DLD1 (cell line): Measurements from ENCODE around the gene HYKK.
"Not testable (repeated sequence)": the region's sequence is repeated elsewhere in the genome, so short reads cannot be mapped to it uniquely, and the experiment has no call there.

Experiments used
- in situ Hi-C: cut with HindIII; loops from 2 replicates; pipeline ENCODE4 v1.10.0; 2017; ENCODE audit warnings: low sequenced_read_pairs

HYKK gene

DNA sequence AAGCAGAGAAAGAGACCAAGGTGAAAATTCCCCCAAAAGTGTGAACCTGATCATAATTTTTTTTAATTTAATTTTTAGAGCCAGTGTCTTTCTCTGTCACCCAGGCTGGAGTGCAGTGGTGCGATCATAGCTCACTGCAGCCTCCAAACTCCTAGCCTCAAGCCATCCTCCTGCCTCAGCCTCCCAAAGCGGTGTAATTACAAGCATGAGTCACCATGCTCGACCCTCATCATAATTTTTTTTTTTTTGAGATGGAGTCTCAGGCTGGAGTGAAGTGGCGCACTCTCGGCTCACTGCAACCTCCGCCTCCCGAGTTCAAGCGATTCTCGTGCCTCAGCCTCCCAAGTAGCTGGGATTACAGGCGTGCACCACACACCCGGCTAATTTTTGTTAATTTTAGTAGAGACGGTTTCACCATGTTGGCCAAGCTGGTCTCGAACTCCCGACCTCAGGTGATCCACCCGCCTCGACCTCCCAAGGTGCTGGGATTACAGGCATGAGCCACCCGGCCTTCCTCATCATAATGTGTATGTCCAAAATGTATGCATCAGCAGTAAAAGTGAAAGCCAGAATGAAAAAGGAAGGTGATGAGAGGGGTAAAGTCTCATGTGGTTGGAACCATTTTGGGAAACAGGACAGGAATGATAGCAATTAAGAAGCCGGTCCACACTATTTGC lies 32.2 kb downstream of the HYKK start:
- in situ Hi-C loops = loop anchor here (10.0 kb wide), 1 partner anchor 65 kb away; no protein-coding TSS in a partner anchor

DNA sequence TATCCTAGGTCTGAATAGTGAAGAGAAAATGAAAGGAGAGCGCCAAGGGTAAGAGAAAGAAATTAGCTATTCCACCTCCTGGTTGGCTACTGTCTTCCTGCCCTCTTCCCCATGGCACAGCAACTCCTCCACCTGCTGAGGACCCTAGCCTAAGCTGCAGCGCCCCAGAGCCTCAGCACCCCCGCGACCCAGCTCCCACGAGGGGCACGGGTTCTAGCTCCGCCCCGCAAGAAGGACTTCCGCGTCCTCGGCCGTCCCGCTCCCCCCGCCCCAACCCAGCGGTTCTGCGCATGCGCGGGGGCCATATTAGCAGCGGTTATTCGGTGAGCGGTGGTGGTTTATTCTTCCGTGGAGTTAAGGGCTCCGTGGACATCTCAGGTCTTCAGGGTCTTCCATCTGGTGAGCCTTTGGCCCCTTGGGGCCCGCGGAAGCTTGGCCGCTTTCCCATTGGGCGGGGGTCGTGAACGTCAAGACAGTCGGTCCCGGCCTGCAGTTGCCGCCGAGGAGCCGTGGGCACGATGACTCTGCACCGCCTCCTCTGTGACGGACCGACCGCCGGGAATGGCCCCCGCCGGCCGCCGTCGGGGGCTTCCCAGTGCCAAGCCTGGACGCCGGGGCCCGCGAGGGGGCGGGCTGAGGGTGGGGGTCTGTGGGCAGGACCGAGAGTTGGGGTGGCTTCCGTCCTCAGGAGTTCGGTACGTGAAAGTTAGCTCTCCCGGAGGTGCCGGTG lies 32.9 kb downstream of the HYKK start, which contains the start of gene PSMA4:
Gene PSMA4 (plus strand): TSS at position 304 of the 730 bp plus-strand sequence. CDS start 1,484 bp downstream, outside the sequence.
- in situ Hi-C loops = loop anchor here (10.0 kb wide), 1 partner anchor 64 kb away; no protein-coding TSS in a partner anchor

DNA sequence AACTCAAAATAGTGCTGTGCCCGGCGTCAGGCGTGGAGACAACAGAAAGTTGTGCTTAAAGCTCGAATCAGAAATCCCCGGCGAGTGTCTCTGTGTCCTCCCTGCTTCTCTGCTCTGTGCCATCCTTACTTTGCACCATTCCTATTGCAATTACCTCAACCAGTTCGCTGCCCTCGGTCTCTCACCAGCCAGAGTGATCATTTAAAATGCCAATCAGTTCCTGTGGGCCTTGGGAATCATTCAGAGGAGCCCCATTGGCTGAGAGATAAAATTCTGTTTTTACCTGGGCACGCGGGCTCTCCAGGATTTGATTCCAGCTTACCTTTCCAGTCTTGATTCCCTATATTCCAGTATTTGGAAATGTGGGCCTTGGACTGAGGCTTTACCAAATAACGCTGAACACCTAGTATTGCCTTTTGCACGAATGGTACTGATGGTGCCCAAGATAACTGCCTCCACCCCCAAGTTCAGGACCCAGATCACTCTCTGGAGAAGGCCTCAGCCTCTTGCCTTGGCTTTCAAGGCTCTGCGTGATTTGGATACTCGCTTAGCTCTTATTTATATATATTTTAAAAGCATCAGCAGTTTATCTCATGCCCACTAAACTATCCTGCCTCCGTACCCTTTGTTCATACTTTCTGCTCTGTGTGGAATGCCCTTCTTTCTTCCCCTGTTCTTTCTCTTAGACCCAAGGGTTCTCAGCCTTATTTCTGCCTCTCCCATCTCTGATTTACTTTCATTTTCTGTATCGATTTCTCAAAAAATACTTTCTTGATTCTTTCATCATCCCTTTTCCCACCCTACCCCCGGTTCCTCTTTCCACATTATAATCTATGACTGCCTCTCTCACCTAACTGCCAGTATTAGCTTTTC lies 33.7 kb downstream of the HYKK start:
- in situ Hi-C loops = loop anchor here (10.0 kb wide), 1 partner anchor 64 kb away; no protein-coding TSS in a partner anchor

DNA sequence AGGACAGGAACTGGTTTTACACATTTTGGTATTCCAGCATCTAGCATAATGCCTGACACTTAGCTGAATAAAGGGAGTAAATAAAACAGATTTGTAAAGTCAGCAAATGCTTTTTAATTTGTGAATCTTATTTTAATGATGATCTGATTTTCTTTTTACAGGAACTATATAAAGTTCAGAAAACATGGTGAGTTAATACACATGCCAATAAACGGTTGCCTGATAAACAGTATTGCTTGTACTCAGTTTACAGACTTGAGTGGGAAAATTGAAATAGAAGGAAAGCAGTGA lies 34.3 kb downstream of the HYKK start:
- in situ Hi-C loops = loop anchor here (10.0 kb wide), 1 partner anchor 63 kb away; no protein-coding TSS in a partner anchor

DNA sequence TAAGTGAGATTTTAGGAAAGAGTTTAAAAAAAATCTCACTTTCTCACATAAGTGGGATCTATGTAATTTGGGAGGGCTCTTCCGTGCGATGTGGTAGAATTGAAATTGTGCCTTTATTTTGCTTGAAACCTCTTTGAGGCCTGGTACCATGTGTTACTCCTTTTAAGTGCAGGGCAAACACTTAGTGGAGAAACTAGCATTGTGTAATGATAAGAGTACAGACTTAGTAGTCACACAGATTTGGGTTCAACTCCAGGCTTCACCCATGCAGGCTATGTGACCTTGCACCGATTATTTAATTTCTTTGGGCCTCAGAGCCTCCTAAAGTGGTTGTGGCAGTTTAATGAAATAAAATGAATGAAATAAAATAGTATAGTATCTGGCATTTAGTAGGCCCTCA lies 35.3 kb downstream of the HYKK start:
- in situ Hi-C loops = loop anchor here (10.0 kb wide), 1 partner anchor 62 kb away; no protein-coding TSS in a partner anchor

DNA sequence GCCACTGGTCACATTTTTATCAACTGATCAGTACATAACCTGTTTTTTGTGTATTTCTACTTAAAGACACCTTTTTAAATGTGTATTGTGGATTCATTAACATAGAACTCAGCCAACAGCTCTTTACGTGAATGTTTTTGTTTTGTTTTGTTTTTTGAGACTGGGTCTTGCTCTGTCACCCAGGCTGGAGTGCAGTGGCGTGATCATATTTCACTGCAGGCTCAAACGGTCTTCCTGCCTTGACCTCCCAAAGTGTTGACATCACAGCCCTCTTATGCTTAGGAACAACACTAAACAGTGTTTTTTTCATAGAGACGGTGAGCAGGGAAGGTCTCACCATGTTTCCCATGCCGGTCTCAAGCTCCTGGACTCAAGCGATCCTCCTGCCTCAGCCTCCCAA lies 42.8 kb downstream of the HYKK start:
- in situ Hi-C loops = no loop called here

DNA sequence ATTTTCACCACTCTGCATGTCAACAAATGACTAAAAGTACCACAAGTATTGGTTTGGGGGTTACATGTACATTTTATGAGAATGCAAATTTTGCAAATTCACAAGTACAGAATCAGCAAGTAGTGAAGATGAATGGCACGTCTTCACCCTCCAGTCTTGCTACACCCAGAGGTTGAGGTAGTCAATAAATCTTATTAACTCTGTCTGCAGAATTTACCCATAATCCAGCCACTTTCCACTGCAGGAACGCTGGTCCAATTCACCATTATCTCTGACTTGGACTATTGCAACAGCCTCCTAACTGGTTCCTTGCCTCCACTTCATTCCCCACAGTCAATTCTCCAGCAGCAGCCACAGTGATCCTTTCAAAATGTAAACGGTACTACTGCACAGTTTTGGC lies 43.4 kb downstream of the HYKK start:
- in situ Hi-C loops = no loop called here

DNA sequence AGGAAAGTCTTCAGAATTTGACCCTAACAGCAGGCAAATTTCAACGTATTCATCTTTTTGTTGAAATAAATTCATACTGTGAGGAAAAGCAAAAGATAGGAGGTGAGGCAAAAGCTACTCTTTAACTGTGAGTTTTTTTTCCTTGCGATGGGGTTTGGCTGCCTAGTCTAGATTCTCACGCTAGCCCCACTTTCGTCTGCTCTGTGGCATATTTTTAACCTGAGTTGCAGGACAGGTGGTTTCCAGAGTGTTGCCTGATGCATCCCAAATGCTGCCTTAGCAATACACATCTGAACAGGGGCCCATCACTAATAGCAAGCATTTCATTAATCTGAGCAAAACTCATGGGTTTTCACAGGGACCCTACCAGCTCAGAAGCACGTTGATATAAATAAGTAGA lies 44.5 kb downstream of the HYKK start:
- in situ Hi-C loops = no loop called here

DNA sequence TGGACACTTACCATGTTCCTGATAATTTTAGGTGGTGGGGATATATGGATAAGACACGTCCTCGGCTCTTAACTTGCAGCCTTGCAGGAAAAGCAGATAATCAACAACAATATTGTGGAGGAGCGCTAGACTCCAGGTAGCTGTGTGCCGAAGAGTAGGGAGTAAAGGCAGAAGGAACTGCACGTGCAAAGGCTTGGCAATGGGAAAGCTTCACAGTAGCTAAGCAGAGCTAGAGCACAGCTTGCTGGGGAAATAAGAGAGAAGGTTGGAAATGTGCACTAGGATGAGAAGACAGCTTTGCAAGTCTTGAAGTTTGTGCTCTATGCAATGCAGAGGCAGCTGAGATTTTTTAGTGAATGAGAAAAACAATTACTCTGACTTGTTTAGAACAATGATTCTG lies 45.2 kb downstream of the HYKK start:
- in situ Hi-C loops = no loop called here

DNA sequence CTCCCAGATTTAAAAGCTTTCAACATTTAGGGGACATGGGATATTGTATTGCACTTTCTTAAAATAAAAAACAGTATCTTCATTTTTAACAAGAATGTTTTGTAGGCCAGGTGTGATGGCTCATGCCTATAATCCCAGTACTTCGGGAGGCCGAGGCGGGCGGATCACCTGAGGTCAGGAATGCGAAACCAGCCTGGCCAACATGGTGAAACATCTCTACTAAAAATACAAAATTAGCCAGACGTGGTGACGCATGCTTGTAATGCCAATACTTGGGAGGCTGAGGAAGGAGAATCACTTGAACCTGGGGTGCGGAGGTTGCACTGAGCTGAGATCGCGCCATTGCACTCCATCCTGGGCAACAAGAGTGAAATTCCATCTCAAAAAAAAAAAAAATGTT lies 52.8 kb downstream of the HYKK start:
- in situ Hi-C loops = not testable (repeated sequence)

DNA sequence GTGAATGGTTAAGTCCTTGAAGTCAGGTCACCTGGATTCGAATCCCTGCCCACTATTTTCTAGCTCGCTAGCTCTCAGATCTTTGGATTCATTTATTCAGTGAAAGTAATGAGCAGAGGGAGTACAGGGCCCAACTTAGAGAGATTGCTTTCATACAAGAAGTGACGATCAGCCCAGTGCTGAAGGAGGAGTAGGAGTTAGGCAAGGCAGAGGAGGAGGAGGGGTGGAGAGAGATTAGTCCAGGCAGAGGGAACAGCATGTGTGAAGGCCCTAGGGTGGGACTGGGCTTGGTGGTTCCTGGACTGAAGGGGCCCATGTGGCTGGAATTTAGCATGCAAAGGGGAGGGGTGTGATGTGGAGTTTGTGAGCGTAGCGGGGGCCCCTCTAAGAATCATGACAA lies 54.1 kb downstream of the HYKK start:
- in situ Hi-C loops = no loop called here

DNA sequence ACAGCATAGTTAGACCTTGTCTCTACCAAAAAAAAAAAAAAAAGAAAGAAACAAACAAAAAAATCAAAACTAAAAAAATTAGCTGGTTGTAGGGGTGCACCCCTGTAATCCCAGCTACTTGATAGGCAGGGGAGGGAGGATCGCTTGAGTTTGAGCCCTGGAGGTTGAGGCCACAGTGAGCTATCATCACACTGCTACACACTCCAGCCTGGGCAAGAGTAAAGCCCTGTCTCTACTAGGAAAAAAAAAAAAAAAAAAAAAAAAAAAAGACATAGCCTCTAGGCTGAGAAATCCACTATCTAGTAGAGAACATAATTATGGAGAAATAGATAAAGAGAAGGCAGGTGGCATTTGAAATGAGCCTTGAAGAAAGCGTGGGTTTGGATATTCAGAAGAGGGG lies 55.7 kb downstream of the HYKK start:
- in situ Hi-C loops = no loop called here

DNA sequence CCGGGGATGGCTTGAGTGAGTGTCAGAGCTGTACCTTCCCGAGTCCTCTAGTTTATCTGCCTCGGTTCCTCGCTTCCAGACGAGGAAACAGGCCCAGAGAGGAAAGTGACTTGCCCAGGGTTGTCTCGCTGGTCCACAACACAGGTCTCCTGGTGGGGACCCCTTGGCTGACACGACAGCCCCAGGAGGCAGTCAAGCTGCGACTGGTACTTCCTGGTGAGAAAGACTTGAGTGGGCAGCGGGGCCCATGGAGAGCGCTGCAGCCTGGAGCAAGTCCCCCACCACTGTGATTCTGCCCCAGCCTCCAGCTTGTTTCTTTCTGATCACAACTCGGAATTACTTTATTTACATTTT lies 57.3 kb downstream of the HYKK start:
- in situ Hi-C loops = no loop called here

DNA sequence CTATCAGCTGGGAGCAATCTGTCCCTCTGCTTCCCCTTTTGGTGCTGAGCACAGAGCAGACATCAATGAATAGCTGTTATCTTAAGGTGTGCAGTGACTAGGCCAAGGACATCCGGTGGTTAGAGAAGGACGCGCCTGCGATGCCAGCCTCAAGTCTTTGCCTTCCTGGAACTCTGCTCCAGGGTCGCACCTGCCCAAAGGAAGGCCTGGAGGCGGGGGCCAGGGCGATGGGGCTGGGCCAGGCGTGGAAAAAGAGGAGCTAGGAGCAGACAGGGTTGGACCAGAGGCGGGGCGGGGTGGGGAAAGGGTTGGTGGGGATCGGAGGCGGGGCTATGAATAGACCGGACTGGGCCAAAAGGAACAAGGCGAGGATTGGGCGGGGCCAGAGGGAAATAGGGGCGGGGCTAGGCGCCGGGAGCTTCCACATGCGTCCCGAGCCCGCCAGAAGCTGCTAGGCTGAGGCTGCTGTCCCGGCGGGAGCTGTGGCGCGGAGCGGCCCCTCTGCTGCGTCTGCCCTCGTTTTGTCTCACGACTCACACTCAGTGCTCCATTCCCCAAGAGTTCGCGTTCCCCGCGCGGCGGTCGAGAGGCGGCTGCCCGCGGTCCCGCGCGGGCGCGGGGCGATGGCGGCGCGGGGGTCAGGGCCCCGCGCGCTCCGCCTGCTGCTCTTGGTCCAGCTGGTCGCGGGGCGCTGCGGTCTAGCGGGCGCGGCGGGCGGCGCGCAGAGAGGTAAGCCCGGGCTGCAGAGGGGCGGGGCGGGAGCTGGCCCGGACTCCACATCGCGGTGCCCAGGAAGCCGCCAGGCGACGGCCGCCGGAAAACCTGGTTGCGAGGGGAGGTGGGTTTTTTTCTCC lies 57.9 kb downstream of the HYKK start, which contains the start of gene CHRNA5:
Gene CHRNA5 (plus strand): TSS at position 424 of the 854 bp plus-strand sequence. CDS start 200 bp downstream, at position 624.
- in situ Hi-C loops = no loop called here

DNA sequence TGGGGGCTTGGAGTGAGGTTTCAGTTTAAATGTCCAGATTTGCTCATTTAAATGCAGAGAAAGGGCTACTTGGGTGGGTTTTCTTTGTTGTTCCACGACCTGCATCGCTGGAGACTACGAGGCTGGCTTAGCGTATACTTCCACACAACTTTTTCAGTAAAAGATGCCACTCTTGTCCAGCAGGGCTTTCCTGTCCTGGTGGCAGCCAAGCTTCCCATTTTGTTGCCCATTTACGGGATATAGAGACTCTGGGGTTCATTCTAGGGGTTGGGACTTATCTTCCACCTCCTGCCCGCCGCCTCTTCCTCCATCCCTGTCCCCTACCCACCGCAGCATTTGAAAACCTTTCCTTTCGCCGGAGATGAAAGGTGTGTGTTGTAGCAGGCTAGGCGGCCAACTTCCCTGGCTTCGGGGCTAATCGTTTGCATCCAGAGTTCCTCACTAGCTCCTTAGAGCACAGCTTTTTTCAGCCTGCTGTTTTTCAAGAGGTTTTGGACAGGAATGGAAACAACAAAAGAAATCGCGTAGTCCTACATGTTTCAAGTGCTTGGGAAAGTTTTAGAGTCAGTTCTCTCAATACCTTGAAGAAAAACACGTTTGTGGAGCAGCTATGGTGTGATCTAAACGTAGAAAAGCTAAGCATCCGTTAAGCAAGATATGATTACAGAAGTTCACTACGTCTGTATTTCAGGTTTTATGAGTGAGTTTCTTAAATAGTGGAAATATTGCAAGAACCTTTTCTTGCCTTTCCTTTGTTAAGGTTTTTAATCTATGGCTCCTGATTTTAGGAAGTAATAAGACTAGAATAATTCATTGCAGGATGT lies 58.8 kb downstream of the HYKK start:
- in situ Hi-C loops = no loop called here

DNA sequence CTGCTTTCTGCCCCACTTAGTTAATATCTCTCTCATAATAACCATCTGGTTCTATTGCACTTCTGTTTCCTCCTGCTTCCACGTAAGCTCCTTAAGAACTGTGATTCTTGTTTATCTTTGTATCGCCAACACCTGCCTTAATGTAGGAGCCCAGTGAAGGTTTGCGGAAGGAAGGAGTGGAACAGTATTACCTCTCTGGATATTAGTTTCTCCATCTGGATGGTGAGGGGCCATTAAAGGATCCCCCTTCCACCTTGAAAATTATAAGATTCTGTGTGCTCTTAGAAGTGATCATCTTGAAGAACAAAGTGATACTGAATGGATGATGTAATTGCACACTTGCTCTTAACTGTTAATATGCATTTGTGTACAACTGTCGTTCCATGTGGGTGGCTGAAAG lies 60.2 kb downstream of the HYKK start:
- in situ Hi-C loops = no loop called here

DNA sequence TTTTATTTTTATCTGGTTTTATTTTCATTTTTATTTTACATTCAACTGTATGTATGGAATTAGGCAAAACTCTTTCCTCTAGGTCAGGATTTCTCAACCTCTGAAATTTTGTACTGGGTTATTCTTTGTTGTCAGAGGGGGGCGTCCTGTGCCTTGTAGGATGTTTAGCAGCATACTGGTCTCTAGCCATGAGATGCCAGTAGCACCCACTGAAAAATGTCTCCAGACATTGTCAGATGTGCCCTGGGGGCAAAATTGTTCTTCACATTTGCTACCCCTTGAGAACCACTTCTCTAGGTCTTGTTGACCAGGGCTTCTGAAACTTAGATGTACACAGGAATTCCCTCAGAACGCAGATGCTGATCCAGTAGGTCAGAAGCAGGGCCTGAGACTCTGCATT lies 63.3 kb downstream of the HYKK start:
- in situ Hi-C loops = no loop called here

DNA sequence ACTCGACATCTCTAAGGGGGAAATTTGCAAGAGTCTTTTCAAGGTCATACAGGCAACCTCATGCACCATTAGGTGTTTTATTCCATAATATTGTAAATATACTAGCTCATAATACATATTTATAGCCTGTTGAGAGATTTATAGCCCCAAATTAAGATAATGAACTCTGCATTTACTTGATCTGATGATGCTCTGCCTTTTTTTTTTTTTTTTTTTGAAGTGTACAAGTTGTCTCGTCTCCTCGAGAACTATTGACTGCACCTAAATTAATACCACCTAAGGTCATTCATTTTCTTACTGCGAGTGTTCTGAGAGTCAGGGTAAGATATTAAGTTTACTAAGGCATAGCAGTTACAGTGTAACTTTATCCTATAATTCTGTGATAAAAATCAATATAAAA lies 64.0 kb downstream of the HYKK start:
- in situ Hi-C loops = no loop called here

DNA sequence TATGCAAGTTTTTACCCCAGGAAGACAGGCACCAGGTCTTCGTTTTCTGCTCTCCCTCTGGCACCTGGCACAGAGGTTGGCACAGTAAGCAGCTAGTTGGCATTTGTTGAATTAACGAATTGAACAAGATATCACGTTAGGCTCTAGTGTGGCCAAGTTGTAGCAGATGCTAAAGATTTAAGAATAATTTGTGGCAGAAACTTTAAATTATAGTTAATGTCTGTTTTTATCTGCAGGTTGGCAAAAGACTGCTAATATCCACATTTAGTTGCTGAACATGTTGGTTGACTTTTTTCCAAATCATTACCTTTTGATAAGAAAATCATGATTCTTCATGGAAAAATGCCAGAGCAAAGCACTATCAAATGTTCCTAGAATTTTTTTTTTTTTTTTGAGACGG lies 66.0 kb downstream of the HYKK start:
- in situ Hi-C loops = no loop called here

DNA sequence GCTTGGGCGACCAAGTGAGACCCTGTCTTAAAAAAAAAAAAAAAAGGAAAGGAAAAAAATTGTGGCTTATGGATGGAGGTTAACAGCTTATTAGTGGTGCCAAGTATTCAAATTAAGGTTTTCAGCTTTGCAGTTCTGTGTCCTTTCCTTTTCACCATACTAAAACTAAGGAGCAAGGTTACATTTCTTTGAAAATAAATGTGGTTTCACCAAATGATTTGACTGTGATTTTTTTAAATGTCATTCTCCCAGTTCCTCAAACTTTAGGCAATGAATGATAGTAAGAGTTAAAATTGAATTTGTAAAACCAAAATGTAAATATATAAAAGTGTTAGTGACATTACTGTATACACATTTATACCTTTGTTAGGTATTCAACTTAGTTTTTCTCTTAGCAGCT lies 67.6 kb downstream of the HYKK start:
- in situ Hi-C loops = no loop called here
